Transverse colon (tissue), 4 donors: Measurements from ENCODE around the gene WWOX.

Source experiments
- EP300 ChIP-seq: sonication (generic); formaldehyde crosslinking; IDR thresholded peaks from one replicate; pipeline ENCODE4 v1.6.1; 2017; ENCODE audit warnings: antibody characterized with exemption, low read depth
- POLR2A ChIP-seq: fragments of 450-650 bp; IDR thresholded peaks from one replicate; pipeline ENCODE4 v1.6.1; 2016; ENCODE audit warnings: antibody characterized with exemption, mild to moderate bottlenecking, moderate library complexity
- POLR2AphosphoS5 ChIP-seq, 3 donors: sonication (generic); formaldehyde crosslinking; IDR thresholded peaks; one replicate each; pipeline ENCODE4 v1.6.1; 2016; ENCODE audit warnings: antibody characterized with exemption in 3 of 3
- TF ChIP-seq, protein P1 (sequence below), 5 experiments: fragments of 200-600 bp in 3 of 5; fragments of 450-650 bp in 2 of 5; sonication (generic) in 3 of 5; IDR thresholded peaks; 1 replicate in 2 of 5; 2 replicates in 3 of 5; pipeline ENCODE4 v1.5.1; 2016 to 2017; ENCODE audit warnings: antibody characterized with exemption in 5 of 5, inconsistent platforms in 3 of 5, mild to moderate bottlenecking in 2 of 5, moderate library complexity in 1 of 5

- no peak for TF ChIP-seq POLR2A
- TF ChIP-seq, protein P1, sequence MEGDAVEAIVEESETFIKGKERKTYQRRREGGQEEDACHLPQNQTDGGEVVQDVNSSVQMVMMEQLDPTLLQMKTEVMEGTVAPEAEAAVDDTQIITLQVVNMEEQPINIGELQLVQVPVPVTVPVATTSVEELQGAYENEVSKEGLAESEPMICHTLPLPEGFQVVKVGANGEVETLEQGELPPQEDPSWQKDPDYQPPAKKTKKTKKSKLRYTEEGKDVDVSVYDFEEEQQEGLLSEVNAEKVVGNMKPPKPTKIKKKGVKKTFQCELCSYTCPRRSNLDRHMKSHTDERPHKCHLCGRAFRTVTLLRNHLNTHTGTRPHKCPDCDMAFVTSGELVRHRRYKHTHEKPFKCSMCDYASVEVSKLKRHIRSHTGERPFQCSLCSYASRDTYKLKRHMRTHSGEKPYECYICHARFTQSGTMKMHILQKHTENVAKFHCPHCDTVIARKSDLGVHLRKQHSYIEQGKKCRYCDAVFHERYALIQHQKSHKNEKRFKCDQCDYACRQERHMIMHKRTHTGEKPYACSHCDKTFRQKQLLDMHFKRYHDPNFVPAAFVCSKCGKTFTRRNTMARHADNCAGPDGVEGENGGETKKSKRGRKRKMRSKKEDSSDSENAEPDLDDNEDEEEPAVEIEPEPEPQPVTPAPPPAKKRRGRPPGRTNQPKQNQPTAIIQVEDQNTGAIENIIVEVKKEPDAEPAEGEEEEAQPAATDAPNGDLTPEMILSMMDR (IDR thresholded peaks at IDR 0.05), result no peak
- TF ChIP-seq EP300, result no peak
- no peak for TF ChIP-seq POLR2AphosphoS5 (IDR thresholded peaks at IDR 0.05)
Measured at GRCh38 chr16:78399384-78399783, 299.9 kb downstream of the WWOX start.
